HepG2 (cell line): ENCODE results near the gene PHF13. TPM values are rescaled to one million over a fixed set of nuclear protein-coding genes. Genes with fewer than 3 reads are reported as not detected.

Source experiments
- ASH2L ChIP-seq: fragments of 300-600, 200-600 bp; sonication (generic); IDR thresholded peaks from 2 replicates; pipeline ENCODE4 v1.7.0; 2017; ENCODE audit warnings: low read depth, mild to moderate bottlenecking, moderate library complexity, mixed read lengths, low read length; ENCODE audit not compliant: insufficient read length
- CREB1 ChIP-seq, 2 experiments: fragments of 450-650 bp in 1 of 2; IDR thresholded peaks; 2 replicates each; pipeline ENCODE4 v1.6.1; 2016 to 2017; ENCODE audit warnings: control low read depth in 1 of 2, mild to moderate bottlenecking in 1 of 2, missing compliant biosample characterization in 1 of 2, missing genetic modification characterization in 1 of 2
- ETV5 ChIP-seq: IDR thresholded peaks from 2 replicates; pipeline ENCODE4 v1.6.1; 2018; ENCODE audit warnings: missing biosample characterization, missing genetic modification reagents, inconsistent platforms, borderline replicate concordance
- KLF12 ChIP-seq: sonication (generic); formaldehyde crosslinking; IDR thresholded peaks from 2 replicates; pipeline ENCODE4 v1.4.0; 2020; ENCODE audit warnings: missing genetic modification reagents, borderline replicate concordance
- NFATC3 ChIP-seq: sonication (generic); formaldehyde crosslinking; IDR thresholded peaks from 2 replicates; pipeline ENCODE4 v1.5.1; 2020; ENCODE audit warnings: mild to moderate bottlenecking, missing genetic modification reagents
- PRDM4 ChIP-seq: sonication (generic); formaldehyde crosslinking; IDR thresholded peaks from 2 replicates; pipeline ENCODE4 v1.9.0; 2021; ENCODE audit warnings: missing genetic modification reagents, borderline replicate concordance
- RBM39 ChIP-seq: fragments of 200-400 bp; formaldehyde crosslinking; IDR thresholded peaks from one replicate; pipeline ENCODE4 v1.6.1; 2018; ENCODE audit warnings: antibody characterized with exemption, mild to moderate bottlenecking, low read depth, low read length; ENCODE audit not compliant: poor library complexity, severe bottlenecking
- SRSF1 ChIP-seq: fragments of 200-400 bp; formaldehyde crosslinking; optimal IDR thresholded peaks from 2 replicates; pipeline ENCODE3; 2017; ENCODE audit warnings: mild to moderate bottlenecking, low read depth, low read length, moderate library complexity
- UBTF ChIP-seq: sonication (generic); formaldehyde crosslinking; IDR thresholded peaks from 2 replicates; pipeline ENCODE4 v1.4.0; 2020; ENCODE audit warnings: mild to moderate bottlenecking, missing genetic modification reagents
- ZMYM3 ChIP-seq: sonication (generic); formaldehyde crosslinking; IDR thresholded peaks from 2 replicates; pipeline ENCODE4 v1.5.1; 2020; ENCODE audit warnings: mild to moderate bottlenecking, missing genetic modification reagents
- ZNF280B ChIP-seq: sonication (generic); formaldehyde crosslinking; IDR thresholded peaks from 2 replicates; pipeline ENCODE4 v1.5.0; 2020; ENCODE audit warnings: missing genetic modification reagents, mild to moderate bottlenecking, borderline replicate concordance
- ZNF484 ChIP-seq: sonication (generic); formaldehyde crosslinking; IDR thresholded peaks from 2 replicates; pipeline ENCODE4 v1.5.1; 2020; ENCODE audit warnings: mild to moderate bottlenecking, low read depth, missing genetic modification reagents, borderline replicate concordance
- ZNF687 ChIP-seq: sonication (generic); formaldehyde crosslinking; IDR thresholded peaks from 2 replicates; pipeline ENCODE4 v1.5.1; 2020; ENCODE audit warnings: mild to moderate bottlenecking, missing genetic modification reagents, moderate library complexity
- ZNF703 ChIP-seq: sonication (generic); formaldehyde crosslinking; IDR thresholded peaks from 2 replicates; pipeline ENCODE4 v1.5.1; 2020; ENCODE audit warnings: missing genetic modification reagents, mild to moderate bottlenecking, moderate library complexity, borderline replicate concordance
- polyA plus RNA-seq, 8 experiments: library from polyadenylated mRNA; depleted of rRNA in 3 of 8; stranded (reverse) in 7 of 8; unstranded in 1 of 8; fragments of >200 nt; fragmentation: Illumina TruSeq in 4 of 8; extraction: Trizol in 4 of 8; gene quantifications; 2 replicates each; pipeline versions ENCODE4 v1.2.1 to v1.2.3, GENCODE V29; 2011 to 2016; ENCODE audit warnings: low read depth in 4 of 8, missing spikeins in 1 of 8, mixed read lengths in 1 of 8; ENCODE audit not compliant: insufficient read depth in 1 of 8
- total RNA-seq, 5 experiments: library from RNA; depleted of rRNA; stranded (reverse); fragments of >200 nt; fragmentation: Illumina TruSeq; extraction: Trizol; gene quantifications; 2 replicates each; pipeline ENCODE4 v1.2.3, GENCODE V29; 2016; ENCODE audit warnings: low read depth in 1 of 5

Gene PHF13
- total and polyA plus RNA-seq, 2 of the 13 experiments (the other 11 are each of a cell fraction or from before 2014, with no cell fraction given) = 4.7 to 7.4 TPM

GRCh38 chr1:6612641-6613360 is 730 bp upstream of the PHF13 start (continued):
- TF ChIP-seq ZNF687 = peak; percentile 63
- TF ChIP-seq ASH2L = no peak
- TF ChIP-seq ZNF703 (CRISPR knock-in tag) = 0 out of 2 replicates have a peak, but pooled peaks have one; percentile 42
- TF ChIP-seq UBTF (CRISPR knock-in tag) = peak; percentile 66
- no peak for TF ChIP-seq SRSF1
- TF ChIP-seq ZNF280B (CRISPR knock-in tag) = peak; percentile 42; the same call in 1 of the 2 replicates
- peak; percentile 6 for TF ChIP-seq RBM39
- TF ChIP-seq ZMYM3 = no peak
- no peak for TF ChIP-seq NFATC3
- TF ChIP-seq KLF12 (CRISPR knock-in tag) = peak; percentile 70
- no peak for TF ChIP-seq ZNF484
- no peak for TF ChIP-seq ETV5 (CRISPR knock-in tag)
- TF ChIP-seq PRDM4 (CRISPR knock-in tag) = no peak
- no peak for TF ChIP-seq CREB1 (IDR thresholded peaks at IDR 0.05)
- no peak for TF ChIP-seq CREB1 (CRISPR knock-in tag; IDR thresholded peaks at IDR 0.05)
